Panc1 (cell line): ENCODE data around the gene NEURL2.
A peak's percentile ranks its signal among the peaks of the same experiment; 100 is the strongest.

Experiments
- CTCF ChIP-seq: fragments of 450-650 bp; IDR thresholded peaks from 2 replicates; pipeline ENCODE4 v1.5.1; 2017; ENCODE audit warnings: mild to moderate bottlenecking
- POLR2AphosphoS5 ChIP-seq: IDR thresholded peaks from 2 replicates; pipeline ENCODE4 v1.6.1; 2012; ENCODE audit warnings: mild to moderate bottlenecking, low read depth, low read length, moderate library complexity
- REST ChIP-seq, 2 experiments: IDR thresholded peaks; 2 replicates each; pipeline ENCODE4 v1.6.1; 2011 to 2012; ENCODE audit warnings: low read depth in 2 of 2, control low read depth in 1 of 2, low read length in 1 of 2, mild to moderate bottlenecking in 1 of 2, moderate library complexity in 1 of 2; ENCODE audit not compliant: insufficient read depth in 1 of 2
- SIN3A ChIP-seq: IDR thresholded peaks from 2 replicates; pipeline ENCODE4 v1.6.1; 2012; ENCODE audit warnings: low read depth, mild to moderate bottlenecking, low read length, moderate library complexity, borderline replicate concordance; ENCODE audit not compliant: insufficient read depth

- no peak for TF ChIP-seq CTCF
- TF ChIP-seq POLR2AphosphoS5: no peak
- no peak for TF ChIP-seq SIN3A
- TF ChIP-seq REST (IDR thresholded peaks at IDR 0.05; ENCODE audit: insufficient read depth in 1 of 2, low read depth in 2 of 2, low read length in 1 of 2): 0 out of 4 replicates have a peak, but pooled peaks of 1 of the 2 experiments have one; percentile 47
These were observed 8.4 kb downstream of the NEURL2 start for GRCh38 chr20:45882469-45883099.
